Neuron (in vitro differentiated cells): ENCODE measurements around the gene RIPOR3.

Experiments
- H2AFZ ChIP-seq: one replicate; pipeline ENCODE4 v1.6.1; 2013; ENCODE audit warnings: low read depth, mild to moderate bottlenecking, inconsistent platforms, low read length, moderate library complexity
- H3K27me3 ChIP-seq: one replicate; pipeline ENCODE4 v1.6.1; 2013; ENCODE audit warnings: low read length; ENCODE audit not compliant: insufficient read depth
- H3K36me3 ChIP-seq: one replicate; pipeline ENCODE4 v1.6.1; 2013; ENCODE audit warnings: low read length; ENCODE audit not compliant: insufficient read depth
- H3K4me1 ChIP-seq: one replicate; pipeline ENCODE4 v1.6.1; 2013; ENCODE audit warnings: low read length; ENCODE audit not compliant: insufficient read depth
- H3K4me3 ChIP-seq: 2 replicates; pipeline ENCODE4 v1.5.1; 2013; ENCODE audit warnings: mild to moderate bottlenecking, low read length, moderate library complexity
- H3K9me3 ChIP-seq: one replicate; pipeline ENCODE4 v1.6.1; 2013; ENCODE audit warnings: low read length

The RIPOR3 gene

GRCh38 chr20:50690650-50691572 lies at the start of gene RIPOR3:
Gene RIPOR3 (minus strand): TSS chr20:50691542. CDS start chr20:50691128, 414 bp downstream.
- Histone ChIP-seq H3K4me3 (peak within 1 kb of the TSS; percentile 35), H2AFZ (peak within 1 kb of the TSS; percentile 76), H3K36me3 (no peaks in the 10 kb centered on the region), H3K27me3 (peaks cover 11% of the 10 kb centered on the region), H3K4me1 (peaks cover 31% of the 10 kb centered on the region), H3K9me3 (no peaks in the 10 kb centered on the region)

DNA sequence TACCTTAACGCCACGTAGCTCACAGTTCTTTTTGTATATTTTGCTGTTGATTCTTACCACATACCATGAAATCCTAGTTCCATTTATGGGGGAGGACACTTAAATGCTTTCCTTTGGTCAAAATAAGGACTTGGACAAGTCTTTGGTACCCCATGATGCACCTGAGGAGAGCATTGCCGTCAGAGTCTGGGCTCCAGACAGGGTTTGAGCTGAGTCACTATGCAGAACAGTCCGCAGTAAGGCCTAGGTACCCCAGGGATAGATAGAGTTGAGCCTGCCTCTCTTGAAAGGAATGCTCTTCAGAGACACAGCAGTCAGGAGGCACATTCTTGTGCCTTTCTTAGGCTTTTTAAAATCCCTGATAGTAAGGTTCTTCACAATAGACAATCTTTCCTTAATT lies 46.0 kb upstream of the RIPOR3 start:
- Histone ChIP-seq H3K9me3 (no peaks in the 10 kb centered on the region), H2AFZ (no peak overlapping the region), H3K4me1 (peaks cover 9% of the 10 kb centered on the region), H3K4me3 (no peak overlapping the region), H3K27me3 (no peaks in the 10 kb centered on the region), H3K36me3 (peaks cover 10% of the 10 kb centered on the region)

DNA sequence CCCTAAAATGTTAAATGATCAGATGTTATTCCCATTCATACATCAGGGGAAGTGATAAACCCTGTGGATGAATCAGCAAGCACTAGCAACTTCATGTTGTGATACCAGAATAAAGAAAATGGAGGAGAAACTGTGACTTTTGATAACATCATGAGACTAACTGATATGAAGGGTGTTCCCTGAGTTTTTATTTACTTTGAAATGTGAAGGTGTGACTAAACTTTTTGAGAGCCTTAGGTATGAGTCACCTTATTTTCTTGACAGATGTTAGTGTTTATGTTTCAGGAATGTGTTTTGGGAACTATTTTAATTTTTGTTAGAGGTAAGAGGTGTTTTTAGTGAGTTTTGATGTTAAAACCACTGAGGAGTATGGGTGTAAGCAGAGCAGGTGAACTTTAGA lies 44.5 kb upstream of the RIPOR3 start:
- Histone ChIP-seq H2AFZ (no peak overlapping the region), H3K36me3 (peaks cover 6% of the 10 kb centered on the region), H3K27me3 (no peaks in the 10 kb centered on the region), H3K4me1 (peaks cover 9% of the 10 kb centered on the region), H3K9me3 (no peaks in the 10 kb centered on the region), H3K4me3 (no peak overlapping the region)

DNA sequence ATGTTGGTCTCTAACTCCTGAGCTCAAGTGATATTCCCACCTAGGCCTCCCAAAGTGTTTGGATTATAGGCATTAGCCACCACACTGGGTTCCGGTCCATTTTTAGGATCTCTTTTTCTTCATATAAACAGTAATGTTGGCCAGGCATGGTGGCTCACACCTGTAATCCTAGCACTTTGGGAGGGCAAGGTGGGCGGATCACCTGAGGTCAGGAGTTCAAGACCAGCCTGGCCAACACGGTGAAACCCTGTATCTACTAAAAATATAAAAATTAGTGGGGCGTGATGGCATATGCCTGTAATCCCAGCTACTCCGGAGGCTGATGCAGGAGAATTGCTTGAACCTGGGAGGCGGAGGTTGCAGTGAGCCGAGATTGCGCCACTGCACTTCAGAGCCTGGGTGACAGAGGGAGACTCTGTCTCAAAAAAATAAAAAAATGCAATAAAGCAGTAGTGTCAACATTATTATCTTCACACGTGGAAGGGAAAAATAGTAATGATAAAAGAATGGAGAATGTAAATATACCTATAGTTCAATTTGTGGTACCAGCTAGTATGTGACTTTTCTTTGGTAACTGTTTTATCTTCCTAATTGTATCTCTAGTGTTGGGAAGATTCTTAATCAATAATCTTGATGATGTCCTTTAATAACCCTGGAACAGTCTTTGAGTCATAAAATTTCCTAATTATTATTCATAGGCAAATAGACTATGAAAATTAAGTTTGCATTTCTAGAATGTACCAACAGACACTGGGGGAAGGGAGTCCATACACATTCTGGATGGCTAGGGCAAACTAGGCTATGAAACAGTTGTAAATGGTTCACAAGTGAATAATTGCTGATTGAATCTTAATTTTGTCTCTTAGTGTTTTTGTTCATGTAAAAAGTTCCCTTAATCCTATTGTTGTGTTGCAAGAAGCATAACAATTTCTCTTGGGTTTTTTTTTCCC lies 43.7 kb upstream of the RIPOR3 start:
- Histone ChIP-seq H3K27me3 (no peaks in the 10 kb centered on the region), H3K36me3 (peaks cover 6% of the 10 kb centered on the region), H3K4me1 (peaks cover 15% of the 10 kb centered on the region), H2AFZ (no peak overlapping the region), H3K9me3 (no peaks in the 10 kb centered on the region), H3K4me3 (no peak overlapping the region)

GRCh38 chr20:50733644-50734349 lies 42.5 kb upstream of the RIPOR3 start:
- H3K9me3 ChIP-seq: no peaks in the 10 kb centered on the region
- H2AFZ ChIP-seq: no peak overlapping the region
- H3K4me3 ChIP-seq: no peak overlapping the region
- peaks cover 6% of the 10 kb centered on the region for H3K36me3 ChIP-seq
- peaks cover 24% of the 10 kb centered on the region for H3K4me1 ChIP-seq
- no peaks in the 10 kb centered on the region for H3K27me3 ChIP-seq

- no peaks in the 10 kb centered on the region for H3K9me3 ChIP-seq
- H3K36me3 ChIP-seq: no peaks in the 10 kb centered on the region
- peaks cover 24% of the 10 kb centered on the region for H3K4me1 ChIP-seq
- H3K27me3 ChIP-seq: no peaks in the 10 kb centered on the region
- H2AFZ ChIP-seq: peak overlapping the region; percentile 62
- H3K4me3 ChIP-seq: peak overlapping the region; percentile 86
Observed at GRCh38 chr20:50731930-50732690, 40.8 kb upstream of the RIPOR3 start.

GRCh38 chr20:50731055-50731929 lies 40.0 kb upstream of the RIPOR3 start, which contains the start of gene PARD6B:
Gene PARD6B (plus strand): TSS chr20:50731580. CDS start chr20:50731787, 207 bp downstream.
- H2AFZ ChIP-seq: peak within 1 kb of the TSS; percentile 88
- H3K4me3 ChIP-seq: peak within 1 kb of the TSS; percentile 86
- no peaks in the 10 kb centered on the region for H3K27me3 ChIP-seq
- no peaks in the 10 kb centered on the region for H3K9me3 ChIP-seq
- H3K4me1 ChIP-seq: peaks cover 24% of the 10 kb centered on the region
- H3K36me3 ChIP-seq: no peaks in the 10 kb centered on the region

DNA sequence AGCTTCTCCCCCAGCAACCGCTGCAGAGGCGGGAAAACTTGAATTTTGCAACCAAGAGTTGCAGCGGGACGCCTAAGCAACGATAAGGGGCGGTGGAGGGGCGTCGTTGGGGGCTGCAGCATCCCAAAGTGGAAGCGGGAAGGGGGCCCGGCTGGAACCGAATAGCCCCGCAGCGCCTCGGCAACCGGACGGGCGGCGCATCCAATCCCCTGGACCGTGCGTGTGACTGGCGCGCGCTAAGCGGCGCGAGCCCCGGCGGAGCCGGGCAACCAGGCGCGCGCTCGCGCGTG lies 39.4 kb upstream of the RIPOR3 start:
- no peaks in the 10 kb centered on the region for H3K36me3 ChIP-seq
- H3K4me3 ChIP-seq: peak overlapping the region; percentile 76

GRCh38 chr20:50729901-50730764 lies 38.8 kb upstream of the RIPOR3 start:
- Histone ChIP-seq H3K27me3 (no peaks in the 10 kb centered on the region), H3K4me1 (peaks cover 24% of the 10 kb centered on the region), H2AFZ (peak overlapping the region; percentile 88), H3K36me3 (no peaks in the 10 kb centered on the region), H3K9me3 (no peaks in the 10 kb centered on the region), H3K4me3 (peak overlapping the region; percentile 76)

More for the DNA sequence above, 39.4 kb upstream of the RIPOR3 start:
- Histone ChIP-seq H3K4me1 (peaks cover 24% of the 10 kb centered on the region), H3K27me3 (no peaks in the 10 kb centered on the region), H3K9me3 (no peaks in the 10 kb centered on the region), H2AFZ (peak overlapping the region; percentile 88)

- Histone ChIP-seq H3K36me3 (no peaks in the 10 kb centered on the region), H3K4me1 (peaks cover 33% of the 10 kb centered on the region), H3K27me3 (no peaks in the 10 kb centered on the region), H3K9me3 (no peaks in the 10 kb centered on the region), H2AFZ (no peak overlapping the region), H3K4me3 (no peak overlapping the region)
Observed at GRCh38 chr20:50728981-50729874, 37.9 kb upstream of the RIPOR3 start.
